Measurements from ENCODE around the gene OCSTAMP.

OCSTAMP gene

GRCh38 chr20:46520976-46521579, 29.4 kb downstream of the OCSTAMP start:
- peak in 2 of 3 donors; percentile 27 to 38 for DNase-seq (ENCODE audit: low read depth in 2 of 3, low spot score in 1 of 3)

DNA sequence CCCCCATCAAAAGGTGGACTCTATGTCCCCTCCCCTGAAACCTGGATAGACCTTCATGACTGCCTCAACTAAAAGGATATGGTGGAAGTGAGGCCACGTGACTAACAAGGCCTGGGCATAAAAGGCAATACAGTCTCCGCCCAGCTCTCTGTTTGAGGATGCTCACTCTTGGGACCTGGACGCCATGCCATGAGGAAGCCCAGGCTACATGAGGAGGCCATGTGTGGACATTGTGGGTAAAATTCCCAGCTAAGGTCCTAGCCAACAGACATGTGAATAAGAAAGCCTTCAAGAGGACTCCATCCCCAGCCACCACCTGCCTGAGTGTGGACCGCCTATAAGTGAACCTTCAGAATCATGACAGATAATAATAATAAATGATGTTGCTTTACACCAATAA, 29.9 kb downstream of the OCSTAMP start:
- DNase-seq (ENCODE audit: low read depth in 2 of 3, low spot score in 1 of 3), result no peak

DNA sequence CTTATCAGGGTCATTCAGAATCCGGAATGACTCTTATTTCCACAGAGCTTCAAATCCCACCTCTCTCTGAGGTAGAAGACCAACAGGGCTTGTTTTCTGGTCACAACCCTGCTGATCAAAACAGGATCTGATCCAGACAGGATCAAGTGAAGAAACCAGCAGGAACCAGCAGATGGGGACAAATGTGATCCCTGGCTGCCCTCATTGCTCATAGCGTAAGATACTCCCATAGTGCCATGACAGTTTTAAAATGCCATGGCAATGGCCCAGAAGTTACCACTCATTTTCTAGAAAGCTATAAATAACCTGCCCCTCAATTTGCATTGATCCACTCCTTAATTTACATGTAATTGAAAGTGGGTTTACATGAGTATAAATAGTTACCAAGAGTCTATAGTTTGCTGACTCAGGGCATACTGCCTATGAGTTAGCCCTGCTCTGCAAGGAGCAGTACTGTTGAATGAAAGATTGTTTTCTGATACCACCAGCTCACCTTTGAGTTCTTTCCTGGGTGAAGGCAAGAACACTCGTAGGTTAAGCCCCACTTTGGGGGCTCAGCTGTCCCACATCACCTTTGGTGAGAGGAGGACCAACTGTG, 30.9 kb downstream of the OCSTAMP start:
- no peak for DNase-seq (ENCODE audit: low read depth in 2 of 3, low spot score in 1 of 3)

DNA sequence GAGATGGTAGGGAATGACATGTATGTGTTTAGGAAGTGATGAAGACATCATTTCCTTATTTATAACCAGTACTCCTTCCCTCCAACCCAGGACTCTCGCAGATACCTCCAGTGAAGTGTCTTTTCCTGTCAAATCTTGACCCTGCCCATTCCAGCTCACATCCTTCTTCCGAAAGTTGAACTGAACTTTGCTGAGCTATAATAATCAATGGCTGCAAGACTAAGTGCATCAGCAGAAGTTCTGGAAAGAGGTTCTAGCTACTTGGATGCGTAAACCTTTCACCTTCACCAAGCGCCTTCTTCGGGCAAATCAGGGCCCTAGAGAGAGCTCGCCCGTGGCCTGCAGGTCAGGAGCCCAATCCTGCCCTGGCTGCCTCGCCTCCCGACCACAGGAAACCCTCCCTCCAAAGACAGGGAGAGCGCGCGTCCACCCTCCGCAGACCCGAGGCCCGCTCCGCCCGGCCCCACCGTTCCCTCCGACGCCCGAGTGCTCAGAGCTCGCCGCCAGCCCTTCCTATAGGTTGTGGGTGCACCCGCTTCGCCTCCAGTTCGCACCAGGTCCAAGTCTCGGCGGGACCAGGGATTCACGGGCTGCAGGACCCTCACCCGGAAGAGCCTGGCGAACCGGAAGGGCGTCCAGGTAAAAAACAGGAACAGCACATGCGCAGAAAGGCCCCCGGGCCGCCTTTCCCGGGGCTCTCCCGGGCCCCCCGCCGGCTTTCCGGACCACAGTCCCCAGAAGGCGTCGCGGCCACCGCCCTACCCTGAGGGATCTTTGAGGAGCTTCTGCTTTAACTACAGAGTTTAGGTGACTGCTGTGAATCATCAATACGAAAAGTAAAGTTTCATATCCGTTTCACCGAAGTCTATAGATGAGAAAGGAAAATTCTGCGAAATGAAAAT, 37.3 kb downstream of the OCSTAMP start, which contains the start of gene ZNF334:
ZNF334 (minus strand) TSS at position 617 of the 902 bp plus-strand sequence. CDS start 1,457 bp downstream, outside the sequence.
- peak in 2 of 3 donors; percentile 43 to 48 for DNase-seq (ENCODE audit: low read depth in 2 of 3, low spot score in 1 of 3)

DNA sequence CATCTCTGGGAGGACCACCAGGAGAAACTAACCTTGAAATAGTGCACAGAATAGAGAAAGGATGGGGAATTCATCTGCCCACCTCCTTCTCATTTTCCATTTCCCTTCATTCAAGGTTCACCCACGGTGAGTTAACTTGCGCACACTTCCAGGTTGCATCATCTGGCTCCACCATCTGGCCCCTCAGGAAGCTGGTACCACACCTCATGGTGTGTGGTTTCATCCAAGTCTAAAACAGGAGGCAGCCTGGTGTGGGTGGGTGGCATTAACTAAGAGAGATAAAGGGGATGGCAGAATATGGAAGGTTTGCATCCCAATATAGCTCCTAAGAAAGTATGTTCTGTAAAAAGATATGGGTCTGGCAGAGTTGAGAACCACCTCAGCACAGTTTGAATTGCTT, 40.9 kb downstream of the OCSTAMP start:
- DNase-seq (ENCODE audit: low read depth in 2 of 3, low spot score in 1 of 3), result no peak

DNA sequence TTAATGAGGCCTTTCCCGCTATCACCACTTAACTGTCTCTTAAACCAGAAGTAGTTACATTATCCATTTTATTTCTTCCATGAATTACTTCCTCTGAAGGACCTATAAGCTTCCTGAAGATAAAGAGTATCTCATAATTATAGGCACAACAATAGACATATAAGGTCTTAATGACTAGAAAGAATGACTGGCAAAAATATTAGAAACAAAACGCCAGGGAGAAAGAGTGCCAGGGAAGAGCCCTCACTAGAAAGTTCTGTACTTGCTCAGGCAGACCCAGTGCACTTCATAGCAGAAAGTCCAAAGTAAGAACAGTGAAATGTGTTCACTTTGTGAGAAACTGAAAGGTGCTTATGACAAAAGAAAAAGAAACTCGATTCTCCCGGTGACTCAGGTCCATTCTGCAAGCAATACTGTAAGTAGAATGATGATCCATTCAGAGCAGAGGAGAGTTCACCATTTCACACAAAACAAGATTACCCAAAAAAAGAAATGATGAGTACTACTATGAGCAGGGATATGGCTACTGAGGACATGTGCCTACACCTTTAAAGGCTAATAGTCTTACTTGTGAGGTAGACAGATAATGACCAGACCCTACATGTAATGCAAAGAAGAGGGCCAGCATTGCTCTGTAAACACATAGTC, 42.6 kb downstream of the OCSTAMP start:
- DNase-seq (ENCODE audit: low read depth in 2 of 3, low spot score in 1 of 3), result no peak

DNA sequence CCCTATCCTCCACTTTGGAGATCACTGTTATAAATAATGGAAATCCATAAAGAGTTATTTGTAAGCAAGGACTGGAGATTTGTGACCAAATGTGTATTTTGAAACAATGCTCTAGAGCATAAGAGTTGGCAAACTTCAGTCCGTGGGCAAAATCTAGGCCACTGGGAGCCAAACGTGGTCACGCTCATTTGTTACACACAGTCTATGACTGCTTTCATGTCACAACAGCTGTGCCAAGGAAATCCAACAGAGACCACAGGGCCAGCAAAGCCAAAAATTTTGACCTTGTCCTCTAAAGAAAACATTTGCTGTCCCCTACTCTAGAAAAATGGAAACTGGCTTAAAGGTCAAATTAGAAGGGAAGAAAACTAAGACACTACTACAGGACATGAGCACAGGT, 44.9 kb downstream of the OCSTAMP start:
- no peak for DNase-seq (ENCODE audit: low read depth in 2 of 3, low spot score in 1 of 3)

- DNase-seq (ENCODE audit: low read depth in 2 of 3, low spot score in 1 of 3), result no peak
Measured at GRCh38 chr20:46501961-46502360, 48.5 kb downstream of the OCSTAMP start.

GRCh38 chr20:46501337-46501942, 49.0 kb downstream of the OCSTAMP start:
- no peak for DNase-seq (ENCODE audit: low read depth in 2 of 3, low spot score in 1 of 3)

- DNase-seq (ENCODE audit: low read depth in 2 of 3, low spot score in 1 of 3), result no peak
Measured at GRCh38 chr20:46494077-46494476, 56.4 kb downstream of the OCSTAMP start.

DNA sequence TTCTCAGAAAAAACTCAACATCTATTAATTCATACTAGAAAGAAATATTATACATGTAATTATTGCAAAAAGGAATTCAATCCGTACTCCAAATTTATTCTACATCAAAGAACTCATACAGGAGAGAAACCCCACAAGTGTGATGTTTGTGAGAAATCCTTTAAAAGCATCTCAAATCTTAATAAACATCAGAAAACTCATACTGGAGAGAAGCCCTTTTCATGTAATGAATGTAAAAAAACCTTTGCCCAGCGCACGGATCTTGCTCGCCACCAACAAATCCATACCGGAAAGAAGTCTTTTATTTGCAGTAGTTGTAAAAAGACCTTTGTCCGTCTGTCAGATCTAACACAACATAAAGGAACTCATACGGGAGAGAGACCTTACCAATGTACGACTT, 59.1 kb downstream of the OCSTAMP start:
- DNase-seq (ENCODE audit: low read depth in 2 of 3, low spot score in 1 of 3), result no peak
